ENCODE measurements around the gene JUP.

JUP gene

GRCh38 chr17:41813152-41813680 lies 26.7 kb upstream of the JUP start:
- TF ChIP-seq CTCF (IDR thresholded peaks at IDR 0.05; ENCODE audit: low read depth, low read length), result no peak
- peak overlapping the region; percentile 95 for H3K4me3 ChIP-seq (ENCODE audit: low read depth, low read length)

GRCh38 chr17:41812381-41813151 lies 26.1 kb upstream of the JUP start, which contains the start of gene FKBP10:
Gene FKBP10, plus strand, starts transcription at chr17:41813004. Its CDS starts 31 bp downstream, at chr17:41813035.
- peak within 1 kb of the TSS; percentile 95 for H3K4me3 ChIP-seq (ENCODE audit: low read depth, low read length)
- no peak for TF ChIP-seq CTCF (IDR thresholded peaks at IDR 0.05; ENCODE audit: low read depth, low read length)

GRCh38 chr17:41811549-41812380 lies 25.3 kb upstream of the JUP start, which contains the start of gene P3H4:
Gene P3H4, minus strand, starts transcription at chr17:41811949. Its CDS starts 34 bp downstream, at chr17:41811915.
- peak within 1 kb of the TSS; percentile 95 for H3K4me3 ChIP-seq (ENCODE audit: low read depth, low read length)
- peak; percentile 67 for TF ChIP-seq CTCF (IDR thresholded peaks at IDR 0.05; ENCODE audit: low read depth, low read length)

- peak overlapping the region; percentile 95 for H3K4me3 ChIP-seq (ENCODE audit: low read depth, low read length)
- TF ChIP-seq CTCF (IDR thresholded peaks at IDR 0.05; ENCODE audit: low read depth, low read length), result no peak
These were observed 24.4 kb upstream of the JUP start for GRCh38 chr17:41810659-41811548.

- TF ChIP-seq CTCF (IDR thresholded peaks at IDR 0.05; ENCODE audit: low read depth, low read length), result no peak
- no peak overlapping the region for H3K4me3 ChIP-seq (ENCODE audit: low read depth, low read length)
These were observed 20.4 kb upstream of the JUP start for GRCh38 chr17:41806685-41807445.
